Fibroblast of the conjunctiva (primary cell): ENCODE data around the gene HERC6.
A peak's percentile ranks its signal among the peaks of the same experiment; 100 is the strongest.
"Not testable (repeated sequence)": the region's sequence is repeated elsewhere in the genome, so short reads cannot be mapped to it uniquely, and the experiment has no call there.

Experiments used
- DNase-seq: peaks from one replicate; pipeline ENCODE4 v3.0.0-alpha.2; 2010; ENCODE audit warnings: low read depth

The HERC6 gene

DNA sequence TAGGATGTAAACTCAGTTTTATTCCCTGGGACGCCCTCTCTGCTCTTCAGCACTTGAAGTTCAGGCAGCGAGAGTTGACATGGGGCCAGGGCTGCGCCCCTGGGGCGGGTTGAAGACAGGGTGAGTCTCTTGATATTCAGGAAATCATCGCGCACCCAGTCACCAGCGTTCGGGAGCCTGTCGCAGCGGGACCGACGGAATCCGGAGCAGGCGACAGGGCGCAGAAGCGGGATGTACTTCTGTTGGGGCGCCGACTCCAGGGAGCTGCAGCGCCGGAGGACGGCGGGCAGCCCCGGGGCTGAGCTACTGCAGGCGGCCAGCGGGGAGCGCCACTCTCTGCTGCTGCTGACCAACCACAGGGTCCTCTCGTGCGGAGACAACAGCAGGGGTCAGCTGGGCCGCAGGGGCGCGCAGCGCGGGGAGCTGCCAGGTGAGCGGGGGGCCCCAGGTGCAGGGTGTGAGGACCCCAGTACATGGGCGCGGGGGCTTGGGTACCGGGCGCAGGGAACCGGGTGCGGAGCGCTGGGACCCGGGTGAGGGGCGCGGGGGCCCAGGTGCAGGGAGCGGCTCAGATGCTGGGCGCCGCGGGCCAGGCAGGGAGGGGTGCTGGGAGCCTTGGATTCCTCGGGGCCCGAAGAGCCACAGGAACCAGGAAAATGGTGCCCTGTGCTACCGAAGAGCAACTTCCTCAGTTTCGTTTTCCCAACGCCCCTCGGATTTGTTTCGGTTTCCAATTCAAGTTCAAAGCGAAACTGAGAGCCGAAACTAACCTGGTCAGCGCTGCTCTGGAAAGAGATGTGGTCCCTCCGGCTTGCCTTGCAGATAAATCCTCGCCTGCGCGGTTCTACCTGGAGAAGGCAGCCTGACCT is at the start of gene HERC6:
Gene HERC6 (plus strand): TSS at position 162 of the 869 bp plus-strand sequence. CDS start 70 bp downstream, at position 232.
- peak; percentile 60 for DNase-seq

- DNase-seq: peak; percentile 55
Measured at GRCh38 chr4:88333741-88334405, 44.8 kb upstream of the HERC6 start.

DNA sequence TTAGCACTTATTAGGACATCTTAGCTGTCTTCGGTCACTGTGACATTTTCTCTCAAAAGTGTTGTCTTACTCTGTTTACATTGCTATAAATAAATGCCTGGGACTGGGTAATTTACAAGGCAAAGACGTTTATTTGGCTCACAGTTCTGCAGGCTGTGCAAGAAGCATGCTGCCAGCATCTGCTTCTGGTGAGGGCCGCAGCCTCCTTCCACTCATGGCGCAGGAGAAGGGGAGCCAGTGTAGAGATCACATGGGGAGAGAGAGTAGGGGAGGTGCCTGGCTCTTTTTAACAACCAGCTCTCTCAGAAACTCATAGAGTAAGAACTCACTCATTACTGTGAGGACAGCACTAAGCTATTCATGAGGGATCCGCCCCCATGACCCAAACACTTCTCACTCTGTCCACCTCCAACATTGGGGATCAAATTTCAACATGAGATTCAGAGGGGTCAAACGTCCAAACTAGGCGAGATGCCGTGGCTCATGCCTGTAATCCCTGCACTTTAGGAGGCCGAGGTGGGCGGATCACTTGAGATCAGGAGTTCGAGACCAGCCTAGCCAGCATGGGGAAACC is 43.5 kb upstream of the HERC6 start:
- peak; percentile 21 for DNase-seq

DNA sequence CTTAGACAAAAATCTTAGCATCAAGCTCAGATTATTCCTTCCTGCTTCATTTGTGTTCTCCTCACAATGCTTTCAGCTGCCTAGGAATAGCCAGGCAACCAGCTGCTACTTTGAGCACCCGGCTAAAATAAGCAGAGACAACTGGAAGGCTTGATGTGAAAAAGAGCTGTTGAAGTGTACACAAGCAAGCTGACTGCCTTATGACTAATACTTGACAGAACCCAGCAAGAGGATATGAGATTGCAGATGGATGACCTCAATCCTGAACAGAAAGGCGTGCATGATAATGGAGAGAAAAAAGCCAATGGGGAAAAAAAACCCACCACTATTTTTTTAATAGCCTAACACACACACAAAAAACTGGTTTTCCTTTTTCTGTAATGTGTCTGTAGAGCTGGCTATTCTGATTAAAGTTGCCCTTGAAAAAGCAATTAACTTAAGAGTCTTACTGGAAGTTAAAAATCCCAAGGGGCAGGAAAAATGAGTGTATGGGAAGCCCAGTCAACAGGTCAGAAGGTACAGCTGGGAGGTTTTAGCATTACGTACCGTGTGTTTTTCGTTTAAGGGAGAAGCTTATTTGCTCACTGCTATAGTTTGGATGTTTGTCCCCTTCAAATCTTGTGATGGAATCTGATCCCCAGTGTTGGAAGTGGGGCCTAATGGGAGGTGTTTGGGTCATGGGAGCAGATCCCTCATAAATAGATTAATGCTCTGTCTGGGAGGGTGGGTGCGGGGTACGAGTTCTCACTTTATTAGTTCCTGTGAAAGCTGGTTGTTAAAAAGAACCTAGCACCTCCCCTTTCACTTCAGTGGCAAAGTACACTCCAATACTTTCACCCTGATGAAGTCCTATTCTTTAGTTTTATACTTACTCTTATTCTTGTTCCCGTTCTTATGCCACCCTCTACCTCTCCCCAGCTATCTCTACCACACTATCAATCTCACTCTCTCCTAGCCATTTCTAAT is 37.1 kb upstream of the HERC6 start:
- peak; percentile 89 for DNase-seq

DNA sequence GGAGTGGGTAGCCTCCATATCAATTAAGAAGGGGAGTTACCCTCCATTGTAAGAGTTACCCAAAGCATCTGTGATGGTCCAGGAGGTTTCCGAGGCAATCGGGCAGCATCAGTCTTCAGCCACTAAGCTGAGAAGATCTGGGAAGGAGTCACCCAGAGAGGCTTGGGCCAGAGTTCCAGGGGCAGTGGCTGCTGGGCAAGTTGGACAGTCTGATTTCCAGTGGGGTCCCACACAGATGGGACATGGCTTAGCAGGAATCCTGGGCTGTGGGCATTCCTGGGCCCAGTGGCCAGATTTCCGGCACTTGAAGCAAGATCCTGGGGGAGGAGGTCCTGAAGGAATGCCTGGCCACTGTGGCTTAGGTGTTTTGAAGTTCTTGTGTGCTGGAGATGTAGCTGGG is 31.8 kb upstream of the HERC6 start:
- DNase-seq: not testable (repeated sequence)

DNA sequence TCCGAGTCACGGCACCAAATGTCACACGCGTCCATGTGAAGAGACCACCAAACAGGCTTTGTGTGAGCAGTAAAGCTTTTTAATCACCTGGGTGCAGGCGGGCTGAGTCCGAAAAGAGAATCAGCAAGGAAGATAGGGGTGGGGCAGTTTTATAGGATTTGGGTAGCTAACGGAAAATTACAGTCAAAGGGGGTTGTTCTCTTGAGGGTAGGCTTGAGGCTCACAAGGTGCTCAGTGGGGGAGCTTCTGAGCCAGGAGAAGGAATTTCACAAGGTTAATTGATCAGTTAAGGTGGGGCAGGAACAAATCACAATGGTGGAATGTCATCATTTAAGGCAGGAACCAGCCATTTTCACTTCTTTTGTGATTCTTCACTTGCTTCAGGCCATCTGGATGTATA is 29.9 kb upstream of the HERC6 start:
- not testable (repeated sequence) for DNase-seq

DNA sequence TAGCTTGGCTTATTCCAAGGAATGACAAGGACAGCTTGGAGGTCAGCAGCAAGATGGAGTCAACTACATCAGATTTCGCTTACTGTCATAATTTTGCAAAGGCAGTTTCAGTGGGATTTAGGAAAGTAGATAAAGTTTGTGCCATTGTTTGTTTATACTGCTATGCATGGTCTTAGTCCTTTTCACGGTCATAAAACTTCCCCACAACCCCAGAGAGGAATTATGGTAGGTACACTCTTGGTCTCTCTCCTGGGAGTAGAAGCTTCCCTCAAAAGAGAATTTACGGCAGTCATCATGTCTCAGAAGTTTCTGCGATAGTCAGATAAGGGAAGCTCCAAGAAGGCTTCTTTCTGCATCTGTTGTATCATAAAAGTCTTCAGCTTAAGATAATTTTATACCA is 27.9 kb upstream of the HERC6 start:
- DNase-seq: no peak

DNA sequence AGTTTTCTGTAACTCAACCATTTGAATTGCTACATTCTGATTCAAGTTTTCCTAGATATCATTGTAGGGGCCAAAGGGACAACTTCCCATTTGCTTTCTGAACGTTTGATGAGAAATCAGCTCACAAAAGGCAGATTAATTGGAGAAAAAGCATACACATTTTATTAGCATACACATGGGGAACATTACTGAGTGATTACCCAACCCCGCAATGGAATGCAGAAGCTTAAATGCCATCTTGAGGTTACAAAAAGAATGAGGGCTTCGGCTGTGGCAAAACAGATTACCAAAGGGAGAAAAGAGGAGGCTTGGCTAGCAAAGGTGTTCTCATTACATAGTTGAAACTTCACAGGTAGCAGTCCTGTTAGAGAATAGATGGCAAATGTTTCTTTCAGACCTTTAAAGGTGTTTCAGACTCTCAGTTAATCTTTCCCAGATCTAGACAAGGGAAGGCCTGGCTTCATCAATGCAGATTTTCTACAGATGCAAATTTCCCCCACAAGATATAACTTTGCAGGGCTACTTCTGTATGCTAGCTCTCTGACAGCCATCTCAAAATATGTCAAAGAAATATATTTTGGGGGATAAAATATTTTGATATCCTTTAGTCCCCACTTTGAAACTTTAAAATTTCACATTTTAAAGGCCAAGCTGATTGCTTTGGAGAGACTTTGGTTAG is 26.5 kb upstream of the HERC6 start:
- DNase-seq: no peak

GRCh38 chr4:88353324-88353723 is 25.3 kb upstream of the HERC6 start:
- no peak for DNase-seq

- DNase-seq: no peak
Measured at GRCh38 chr4:88356771-88357170, 21.9 kb upstream of the HERC6 start.

- no peak for DNase-seq
Measured at GRCh38 chr4:88357262-88357661, 21.4 kb upstream of the HERC6 start.

DNA sequence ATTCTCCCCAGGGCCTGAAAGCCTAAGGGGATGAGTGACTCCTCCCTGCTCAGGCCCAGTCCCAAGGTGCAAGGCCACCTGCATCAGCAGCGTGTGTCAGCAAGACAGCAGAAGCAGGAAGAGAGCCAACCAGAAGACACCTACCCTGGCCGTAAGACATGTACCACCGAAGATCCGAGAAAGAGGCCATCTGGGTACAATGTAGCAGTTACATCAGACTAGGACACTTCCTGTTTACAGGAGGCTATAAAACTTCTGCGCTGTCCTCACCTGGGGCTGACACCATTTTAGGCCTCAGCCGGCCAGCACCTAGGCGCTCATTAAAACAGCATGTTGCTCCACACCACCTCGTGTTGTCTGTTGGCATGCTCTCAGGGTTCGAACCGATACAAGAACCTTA is 19.1 kb upstream of the HERC6 start:
- no peak for DNase-seq

- no peak for DNase-seq
Measured at GRCh38 chr4:88360256-88360655, 18.4 kb upstream of the HERC6 start.

- no peak for DNase-seq
Measured at GRCh38 chr4:88360791-88361190, 17.9 kb upstream of the HERC6 start.

- DNase-seq: not testable (repeated sequence)
Measured at GRCh38 chr4:88361217-88361773, 17.4 kb upstream of the HERC6 start.

GRCh38 chr4:88366460-88366859 is 12.2 kb upstream of the HERC6 start:
- no peak for DNase-seq

DNA sequence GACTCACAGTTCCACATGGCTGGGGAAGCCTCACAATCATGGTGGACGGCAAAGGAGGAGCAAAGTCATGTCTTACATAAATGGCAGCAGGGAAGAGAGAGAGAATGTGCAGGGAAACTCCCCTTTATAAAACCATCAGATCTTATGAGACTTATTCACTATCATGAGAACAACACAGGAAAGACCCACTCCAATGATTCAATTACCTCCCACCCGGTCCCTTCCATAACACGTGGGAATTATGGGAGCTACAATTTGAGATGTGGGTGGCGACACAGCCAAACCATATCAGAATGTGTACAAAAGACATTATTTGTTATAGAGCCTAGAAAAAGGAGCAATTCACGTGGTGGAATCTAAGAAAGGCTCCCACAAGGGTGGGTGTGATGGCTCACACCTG is 10.8 kb upstream of the HERC6 start:
- DNase-seq: no peak

- DNase-seq: not testable (repeated sequence)
Measured at GRCh38 chr4:88369180-88369812, 9.4 kb upstream of the HERC6 start.

- no peak for DNase-seq
Measured at GRCh38 chr4:88381123-88381522, 2.5 kb downstream of the HERC6 start.

DNA sequence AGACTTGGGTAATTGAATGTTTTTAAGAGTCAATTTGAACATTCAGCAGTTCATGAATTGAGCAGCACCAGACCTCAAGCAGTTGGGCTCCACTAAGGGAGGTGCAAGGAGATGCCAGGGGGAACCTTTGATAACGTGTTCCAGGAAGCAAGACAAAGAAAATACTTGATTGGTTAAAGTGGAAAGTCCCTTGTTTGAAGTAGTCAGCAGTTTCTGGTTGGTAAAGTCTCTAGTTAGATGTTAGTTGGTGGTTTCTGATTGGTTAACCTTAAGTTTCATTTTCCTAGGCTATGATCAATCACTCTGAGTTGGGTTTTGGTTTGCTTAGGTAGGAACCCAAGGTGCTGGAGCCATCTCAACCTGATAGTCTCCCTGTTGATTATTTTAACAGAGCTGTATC is 4.0 kb downstream of the HERC6 start:
- no peak for DNase-seq
